HG02970 (cell line): ENCODE measurements around the gene TIMM23.
"Not testable (repeated sequence)": the region's sequence is repeated elsewhere in the genome, so short reads cannot be mapped to it uniquely, and the experiment has no call there.

Source experiments
- ATAC-seq: cut with Tn5 transposase; IDR thresholded peaks from one replicate; pipeline ENCODE4 v1.9.1; 2021; ENCODE audit warnings: mild to moderate bottlenecking, moderate library complexity, moderate number of reproducible peaks; ENCODE audit not compliant: unreplicated experiment, low FRiP score

Gene TIMM23

DNA sequence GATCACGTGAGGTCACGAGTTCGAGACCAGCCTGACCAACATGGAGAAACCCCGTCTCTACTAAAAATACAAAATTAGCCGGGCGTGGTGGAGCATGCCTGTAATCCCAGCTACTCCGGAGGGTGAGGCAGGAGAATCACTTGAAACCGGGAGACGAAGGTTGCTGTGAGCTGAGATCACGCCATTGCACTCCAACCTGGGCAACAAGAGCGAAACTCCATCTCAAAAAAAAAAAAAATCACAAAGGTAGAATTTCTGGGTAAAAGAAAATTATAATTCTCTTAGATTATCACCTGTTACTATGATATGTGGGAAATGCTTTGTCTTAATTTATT is 77.2 kb downstream of the TIMM23 start:
- not testable (repeated sequence) for ATAC-seq

DNA sequence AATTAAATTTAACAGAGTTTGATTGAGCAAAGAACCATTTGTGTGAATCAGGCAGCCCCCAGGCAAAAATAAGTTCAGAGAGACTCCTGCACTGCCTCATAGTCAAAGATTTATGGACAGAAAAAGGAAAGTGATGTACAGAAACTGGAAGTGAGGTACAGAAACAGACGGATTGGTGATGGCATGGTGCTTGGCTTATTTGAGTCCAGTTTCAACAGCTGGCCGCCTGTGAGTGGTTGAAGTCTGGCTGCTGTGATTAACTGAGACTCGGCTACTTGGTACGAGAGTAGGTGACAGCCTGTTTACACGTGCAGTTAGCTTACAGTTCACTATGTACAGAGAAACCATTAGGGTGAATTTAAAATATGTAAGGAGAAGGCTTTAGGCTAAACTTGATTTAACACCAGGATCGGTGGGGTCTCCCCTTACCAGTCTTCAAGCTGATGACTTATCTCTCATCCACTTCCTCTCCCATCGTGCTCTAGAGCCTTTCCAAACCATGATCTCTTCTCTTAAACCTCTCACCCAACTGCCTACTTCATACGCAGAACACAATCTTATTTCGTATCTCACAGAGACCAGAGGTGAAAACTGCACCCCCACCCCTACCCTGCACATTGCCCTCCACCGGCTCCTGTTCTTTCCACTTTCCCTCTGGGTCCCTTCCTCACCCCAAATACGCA is 78.8 kb downstream of the TIMM23 start:
- ATAC-seq = no peak

DNA sequence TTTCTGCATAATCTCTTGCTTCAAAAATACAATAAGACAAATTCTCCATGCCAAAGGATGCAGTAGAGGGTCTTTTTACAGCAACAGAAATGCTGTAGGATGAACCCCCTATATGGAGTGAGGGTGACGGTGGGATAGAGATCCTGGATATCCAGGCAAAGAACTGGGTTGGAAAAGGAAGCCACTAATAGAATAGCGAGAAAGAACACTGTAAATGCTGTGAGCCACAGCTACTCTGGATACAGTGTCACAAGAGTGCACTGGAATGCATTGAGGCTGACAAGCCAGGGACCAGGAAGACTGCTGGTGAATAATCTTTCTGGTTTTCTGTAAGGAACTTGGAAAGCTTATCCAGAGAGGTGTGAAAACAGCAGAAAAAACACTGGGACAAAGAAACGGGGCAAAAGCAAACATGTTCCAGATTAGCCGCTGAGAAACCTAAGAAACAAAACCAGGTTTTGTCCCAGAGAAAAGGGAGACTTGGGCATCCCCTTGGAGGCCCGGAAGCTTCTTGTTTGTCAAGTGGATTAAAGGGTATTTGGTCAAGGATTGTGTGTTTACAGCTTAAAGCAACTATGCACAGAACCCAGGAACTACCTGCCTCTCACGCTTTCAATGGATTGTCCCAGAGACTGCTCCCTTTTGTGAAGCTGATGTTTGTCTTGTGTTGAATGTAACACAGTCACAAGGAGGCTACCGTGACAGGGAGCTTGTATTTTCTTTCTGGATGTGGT is 79.9 kb downstream of the TIMM23 start:
- no peak for ATAC-seq

DNA sequence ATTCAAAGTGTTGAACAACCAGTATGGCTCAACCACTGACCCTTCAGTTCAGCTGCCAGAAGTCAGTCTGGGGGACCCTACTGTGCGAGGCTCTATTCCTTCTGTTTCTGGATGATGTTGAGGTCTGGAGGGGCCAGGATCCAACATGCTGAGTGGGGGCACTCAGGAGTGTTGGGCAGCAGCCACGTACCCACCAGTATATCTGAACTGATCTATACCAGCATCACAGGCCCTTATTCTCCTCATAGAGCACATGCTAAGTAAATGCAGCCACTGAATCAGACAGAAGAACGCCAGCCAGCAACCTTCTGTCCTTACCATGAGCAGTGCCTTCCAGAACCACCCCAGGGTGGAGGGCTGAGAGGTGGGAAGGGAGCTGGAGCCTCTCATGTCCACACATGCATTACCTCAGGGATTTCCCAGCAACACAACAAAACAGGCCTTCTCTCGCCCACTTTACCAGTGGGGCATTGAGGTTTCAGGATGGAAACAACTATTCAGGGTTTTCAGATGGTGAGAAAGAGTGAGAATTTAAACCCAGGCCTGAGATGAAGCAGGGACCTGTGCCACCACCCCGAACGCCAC is 80.6 kb downstream of the TIMM23 start:
- ATAC-seq = no peak
